ENCODE results near the gene UBQLNL.
A peak's percentile ranks its signal among the peaks of the same experiment; 100 is the strongest.

The UBQLNL gene

DNA sequence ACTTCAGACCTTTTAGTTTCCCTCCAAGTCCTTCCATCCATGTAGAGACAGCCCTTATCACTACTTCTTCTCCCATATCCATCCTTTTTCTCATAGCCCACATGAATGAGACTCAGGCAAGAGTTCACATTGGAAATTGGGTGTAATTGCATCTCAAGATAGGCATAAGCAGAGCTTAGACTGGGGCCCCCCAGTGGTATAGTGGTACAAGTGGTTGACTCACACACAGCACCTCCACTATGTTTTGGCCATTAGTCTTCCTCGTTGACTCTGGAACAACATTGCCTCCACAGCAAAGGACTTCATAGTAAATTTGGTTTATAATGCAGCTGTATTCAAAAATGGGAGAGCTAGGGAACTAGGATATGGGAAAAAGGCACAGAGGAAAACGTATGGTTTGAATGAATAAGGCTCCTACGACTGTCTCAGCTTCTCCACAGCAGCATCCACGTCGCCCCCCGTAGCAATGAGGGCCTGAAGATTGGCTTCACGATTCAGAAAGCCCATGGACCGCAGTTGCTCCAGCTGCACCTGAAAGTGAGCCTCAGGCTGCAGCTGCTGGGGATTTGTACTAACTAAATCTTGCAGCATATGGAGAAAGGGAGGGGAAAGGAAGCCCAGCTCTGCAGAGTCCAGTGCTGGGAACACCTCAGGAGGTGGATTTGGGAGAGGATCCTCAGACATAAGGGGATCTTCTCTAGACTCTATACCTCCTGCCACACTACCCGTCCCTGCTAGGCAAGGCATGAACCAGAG is 9.1 kb downstream of the UBQLNL start:
- no peak for DNase-seq

DNA sequence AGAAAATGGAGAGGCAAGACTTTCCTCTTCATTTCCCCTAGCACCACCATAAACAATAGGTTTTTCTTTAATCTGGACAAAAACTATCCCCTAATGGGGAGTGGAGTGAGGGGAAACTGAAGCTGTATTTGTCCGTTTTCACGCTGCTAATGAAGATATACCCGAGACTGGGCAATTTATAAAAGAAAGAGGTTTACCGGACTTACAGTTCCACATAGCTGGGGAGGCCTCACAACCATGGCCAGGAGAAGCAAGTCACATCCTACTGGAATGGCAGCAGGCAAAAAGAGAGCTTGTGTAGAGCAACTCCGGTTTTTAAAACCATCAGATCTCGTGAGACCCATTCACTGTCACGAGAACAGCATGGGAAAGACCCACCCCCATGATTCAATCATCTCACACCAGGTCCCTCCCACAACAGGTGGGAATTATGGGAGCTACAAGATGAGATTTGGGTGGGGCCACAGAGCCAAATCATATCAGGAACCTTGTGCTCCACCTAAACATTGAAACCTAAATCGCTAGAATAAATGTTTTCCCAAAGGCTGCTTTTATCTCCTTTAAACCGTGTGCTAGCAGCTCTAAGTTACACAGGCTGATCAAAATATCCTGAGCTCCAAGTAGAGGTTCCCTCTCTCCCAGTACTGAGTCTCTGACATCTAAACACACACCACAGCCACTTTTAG is 11.0 kb downstream of the UBQLNL start:
- no peak for DNase-seq

DNA sequence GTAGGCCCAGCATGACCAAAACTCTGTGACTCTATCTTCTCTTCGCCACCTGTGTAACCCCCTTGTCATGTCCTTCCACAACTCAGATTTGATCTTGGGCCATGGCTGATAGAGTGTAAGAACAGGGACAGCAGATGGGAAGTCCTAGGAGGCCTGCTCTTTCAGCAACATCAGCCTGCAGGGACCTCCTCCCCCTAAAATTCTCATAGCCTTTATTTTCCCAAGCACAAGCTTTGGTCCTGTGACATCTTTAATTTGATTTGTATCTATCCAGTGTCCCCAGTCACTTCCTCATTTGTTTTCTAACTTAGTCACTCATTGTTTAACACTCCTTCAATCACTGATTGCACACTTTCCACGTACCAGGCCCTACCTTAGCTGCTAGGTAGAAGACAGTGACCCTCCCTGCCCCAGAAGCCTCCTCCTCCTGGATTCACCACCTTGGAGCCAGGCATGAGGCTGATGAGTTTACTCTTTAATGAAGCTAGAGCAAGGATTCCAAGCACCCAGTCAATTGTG is 12.0 kb downstream of the UBQLNL start:
- no peak for DNase-seq

DNA sequence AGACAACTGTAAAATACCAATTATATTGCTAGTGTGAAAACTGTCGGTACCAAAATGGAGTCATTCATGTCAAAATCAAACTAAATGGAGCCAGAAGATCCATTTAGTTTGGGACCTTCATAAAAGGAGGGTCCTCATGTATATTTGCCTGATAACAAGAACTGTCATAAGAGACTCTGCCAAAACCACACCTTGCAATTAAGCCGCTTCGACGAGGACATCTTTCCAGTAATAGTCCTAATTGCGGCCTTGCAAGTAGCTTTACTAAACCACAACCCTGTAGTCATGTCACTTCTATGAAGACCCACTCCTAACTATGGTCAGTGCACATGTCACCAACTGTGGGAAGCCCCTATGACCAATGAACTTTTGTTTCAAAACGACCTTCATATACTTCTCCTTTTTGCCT is 16.1 kb downstream of the UBQLNL start:
- DNase-seq = no peak

DNA sequence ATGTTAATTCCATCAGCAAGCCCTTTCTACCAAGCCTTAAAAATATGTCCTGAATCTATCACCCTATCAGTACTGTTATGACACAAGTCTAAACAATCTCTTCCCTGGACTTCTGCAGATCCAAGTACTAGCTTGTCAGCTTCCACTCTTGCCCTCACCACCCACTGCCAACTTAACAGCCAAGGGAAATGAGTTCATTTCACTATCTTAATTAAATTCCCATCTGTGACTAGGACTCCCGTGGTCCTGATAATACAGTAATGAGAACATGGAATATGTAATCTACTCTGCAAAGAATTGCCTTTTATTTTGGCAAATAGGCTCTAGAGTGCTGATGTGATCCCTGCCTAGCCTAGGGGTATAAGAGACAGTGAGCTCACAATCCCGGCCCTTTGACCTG is 16.8 kb downstream of the UBQLNL start:
- DNase-seq = no peak

DNA sequence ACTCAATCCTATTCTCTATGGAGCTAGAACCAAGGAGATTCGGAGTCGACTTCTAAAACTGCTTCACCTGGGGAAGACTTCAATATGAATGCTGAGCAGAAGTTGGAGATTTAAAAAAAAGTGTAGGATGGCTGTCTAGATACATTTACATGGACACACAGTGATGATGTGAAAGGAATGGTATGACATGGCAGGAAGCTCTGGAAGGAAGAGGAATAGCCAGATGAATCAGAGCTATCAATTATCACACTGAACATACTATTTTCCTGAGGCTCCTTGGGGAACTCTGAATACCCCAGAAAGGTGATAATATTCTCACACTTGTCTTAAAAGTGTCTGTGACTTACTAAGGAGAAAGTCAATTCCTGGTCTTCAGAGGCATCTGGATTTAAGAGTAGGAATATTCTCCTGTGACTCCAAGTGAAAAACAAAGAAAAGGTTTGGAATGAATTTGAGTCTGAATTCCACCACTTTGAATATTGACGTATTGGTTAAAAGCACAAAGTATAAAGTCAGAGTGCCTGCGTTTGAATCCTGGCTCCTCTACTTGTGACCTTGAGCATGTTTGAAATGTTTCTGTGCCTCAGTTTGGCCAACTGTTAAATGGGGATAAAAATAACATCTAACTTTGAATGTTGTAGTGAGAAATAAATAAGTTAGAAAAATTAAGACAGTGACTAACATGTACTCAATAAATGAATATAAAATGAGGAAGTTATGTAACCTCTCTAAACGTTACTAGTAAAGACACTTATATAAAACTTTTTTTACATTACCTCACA is 26.7 kb downstream of the UBQLNL start:
- no peak for DNase-seq

DNA sequence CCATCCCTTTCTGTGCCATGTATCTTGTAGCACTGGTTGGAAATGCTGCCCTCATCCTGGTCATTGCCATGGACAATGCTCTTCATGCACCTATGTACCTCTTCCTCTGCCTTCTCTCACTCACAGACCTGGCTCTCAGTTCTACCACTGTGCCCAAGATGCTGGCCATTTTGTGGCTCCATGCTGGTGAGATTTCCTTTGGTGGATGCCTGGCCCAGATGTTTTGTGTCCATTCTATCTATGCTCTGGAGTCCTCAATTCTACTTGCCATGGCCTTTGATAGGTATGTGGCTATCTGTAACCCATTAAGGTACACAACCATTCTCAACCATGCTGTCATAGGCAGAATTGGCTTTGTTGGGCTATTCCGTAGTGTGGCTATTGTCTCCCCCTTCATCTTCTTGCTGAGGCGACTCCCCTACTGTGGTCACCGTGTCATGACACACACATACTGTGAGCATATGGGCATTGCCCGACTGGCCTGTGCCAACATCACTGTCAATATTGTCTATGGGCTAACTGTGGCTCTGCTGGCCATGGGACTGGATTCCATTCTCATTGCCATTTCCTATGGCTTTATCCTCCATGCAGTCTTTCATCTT is 27.6 kb downstream of the UBQLNL start:
- no peak for DNase-seq

DNA sequence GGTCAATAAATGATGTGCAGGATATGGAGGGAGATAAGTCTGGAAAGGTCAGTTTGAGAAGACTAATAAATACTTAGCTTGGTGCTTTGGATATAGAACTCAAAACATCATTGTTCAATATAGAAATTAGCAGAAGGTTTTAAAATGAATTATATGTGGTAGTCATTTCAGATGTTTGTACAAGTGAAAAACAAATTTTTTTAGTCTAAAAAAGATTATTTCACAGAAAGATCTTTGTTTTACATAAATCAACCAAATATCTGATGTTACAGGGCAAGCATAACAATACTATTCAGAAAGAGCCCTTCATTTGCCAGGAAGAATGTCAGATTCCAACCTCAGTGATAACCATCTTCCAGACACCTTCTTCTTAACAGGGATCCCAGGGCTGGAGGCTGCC is 28.1 kb downstream of the UBQLNL start, which contains the start of gene OR52D1:
TSS of gene OR52D1 (plus strand) at position 301 of the 400 bp plus-strand sequence. CDS start at position 323, 22 bp downstream.
- no peak for DNase-seq

DNA sequence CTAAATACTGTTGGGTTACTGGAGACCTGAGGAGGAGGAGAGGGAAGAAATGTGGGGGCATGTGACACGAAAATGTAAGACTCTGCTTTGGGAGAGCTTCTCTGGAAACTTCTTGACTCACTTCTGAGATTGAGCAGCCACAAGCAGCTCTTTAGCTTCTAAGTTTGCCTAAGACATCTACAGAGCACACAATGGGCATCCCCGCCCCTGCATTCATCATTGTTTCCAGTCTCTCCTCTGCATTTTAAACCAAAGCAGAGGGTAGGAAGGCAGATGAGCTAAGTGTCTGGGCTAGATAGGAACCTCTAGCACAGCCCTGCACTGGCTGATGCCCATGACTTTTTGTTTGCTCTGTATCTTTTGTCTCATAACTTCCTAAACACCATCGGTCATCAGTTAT is 30.1 kb downstream of the UBQLNL start:
- DNase-seq = no peak

DNA sequence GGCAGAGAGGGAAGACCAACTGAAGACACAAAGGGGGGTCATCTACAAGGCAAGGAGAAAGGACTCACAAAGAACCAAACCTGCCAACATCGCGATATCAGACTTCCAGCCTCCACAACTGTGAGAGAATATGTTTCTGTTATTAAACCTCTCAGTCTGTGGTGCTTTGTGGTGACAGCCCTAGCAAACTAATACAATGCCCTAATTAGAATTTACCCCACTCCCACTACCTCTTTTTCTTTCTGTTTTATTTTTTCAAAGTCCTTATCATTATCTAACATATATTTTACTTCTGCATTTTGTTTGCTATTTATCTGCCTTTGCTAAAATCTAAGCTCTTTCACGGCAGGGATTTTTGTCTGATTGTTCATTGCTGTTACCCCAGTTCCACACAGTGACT is 30.5 kb downstream of the UBQLNL start:
- no peak for DNase-seq

DNA sequence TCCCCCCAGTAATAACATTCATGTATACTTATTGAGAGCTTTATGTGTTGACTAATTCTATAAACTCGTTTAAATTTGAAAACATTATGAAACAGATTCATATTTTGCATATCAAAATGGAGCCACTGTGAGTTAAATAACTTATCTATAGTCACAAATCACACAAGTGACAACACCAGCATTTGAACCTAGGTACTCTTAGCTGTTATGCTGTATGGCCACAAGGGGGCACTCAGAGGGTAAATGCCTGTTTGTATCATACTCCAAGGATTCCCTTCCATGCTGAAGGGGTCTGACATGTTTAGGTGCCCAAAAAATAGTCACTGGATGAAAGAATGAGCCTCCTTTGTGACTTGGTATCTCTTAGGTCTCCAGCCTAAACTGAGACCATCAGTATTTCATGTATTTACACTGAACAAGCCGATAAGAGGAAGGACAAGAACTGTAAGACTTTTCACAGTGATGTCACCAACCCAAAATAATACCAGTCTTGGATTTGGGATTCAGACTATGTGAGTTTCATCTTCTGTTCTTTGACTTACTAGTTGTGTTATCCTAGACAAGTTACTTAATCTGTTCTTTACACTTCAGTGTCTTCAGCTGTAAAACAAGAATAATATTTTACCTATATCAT is 40.2 kb downstream of the UBQLNL start:
- peak; percentile 53 for DNase-seq

DNA sequence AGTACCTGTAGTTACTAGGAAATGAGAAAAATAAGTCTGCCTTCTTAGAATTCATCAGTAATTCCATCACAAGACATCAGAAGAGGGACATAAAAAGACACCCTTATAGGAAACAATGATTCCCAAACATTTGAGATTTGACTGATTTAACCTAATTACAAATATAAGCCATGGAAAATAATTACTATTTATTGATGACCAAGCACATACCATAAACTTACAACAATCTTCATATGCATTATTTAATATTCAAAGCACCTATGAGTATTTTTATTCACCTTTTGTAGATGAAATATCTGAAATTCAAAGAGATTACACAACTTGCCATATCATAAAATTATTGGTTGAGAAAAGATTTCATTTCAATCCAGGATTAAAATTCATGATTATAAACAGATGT is 42.6 kb downstream of the UBQLNL start:
- DNase-seq = no peak

DNA sequence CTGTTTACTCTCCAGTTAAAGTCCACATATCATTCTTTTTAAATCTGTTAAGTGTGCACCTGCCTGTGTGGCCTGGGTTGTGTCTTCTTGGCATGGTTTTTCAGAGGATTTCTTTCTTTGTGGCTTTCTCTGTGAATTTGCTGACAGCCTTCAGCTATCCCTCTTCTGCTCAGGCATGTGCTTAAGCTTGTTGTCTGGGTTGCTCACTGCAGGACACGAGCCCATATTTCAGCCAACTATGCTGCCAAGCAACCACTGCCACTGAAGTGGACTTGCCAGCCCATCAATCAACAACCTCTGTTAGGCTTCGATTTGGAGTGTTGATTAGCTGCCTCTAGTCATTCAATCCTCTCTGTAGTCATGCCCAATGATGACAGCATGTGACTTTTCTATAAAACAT is 49.0 kb downstream of the UBQLNL start:
- DNase-seq = no peak
